OCI-LY3 (cell line): ENCODE results near the gene GUCY1B1.

Source experiments
- CTCF ChIP-seq: fragments of 200-600, 300-600 bp; sonication (generic); IDR thresholded peaks from 2 replicates; pipeline ENCODE4 v1.5.1; 2014; ENCODE audit warnings: antibody characterized with exemption, low read length, low read depth
- EZH2phosphoT487 ChIP-seq: fragments of 200-600 bp; shearing (Covaris generic); IDR thresholded peaks from 2 replicates; pipeline ENCODE4 v1.6.1; 2018; ENCODE audit warnings: antibody characterized with exemption, mixed run types, low read depth

GRCh38 chr4:155712846-155713245, 46.0 kb upstream of the GUCY1B1 start:
- TF ChIP-seq CTCF (no peak), EZH2phosphoT487 (no peak)
